ENCODE results near the gene APOA5. TPM values are rescaled to one million over a fixed set of nuclear protein-coding genes. Genes with fewer than 3 reads are reported as not detected.

APOA5 gene
- total and polyA plus RNA-seq, 9 of the 15 experiments (the other 6 are each of a cell fraction or from before 2014, with no cell fraction given), result not detected

- FAIRE-seq, result no peak
- 0 out of 4 replicates have a peak within 1 kb of the TSS, but pooled peaks of 1 of the 2 experiments have one; percentile 20 for H3K9ac ChIP-seq (ENCODE audit: insufficient read depth in 1 of 2, low read depth in 2 of 2, low read length in 2 of 2)
- H3K36me3 ChIP-seq (ENCODE audit: control insufficient read depth, insufficient read depth, low read length), result no peaks in the 10 kb centered on the region
- POLR2A ChIA-PET, result interaction anchor here (0.9 to 1.5 kb wide), 3 partner anchors 10 to 259 kb away, joined by 3 to 7 read pairs (median 4); no protein-coding TSS in a partner anchor
- peak within 1 kb of the TSS; percentile 36; the same call in 1 of the 2 replicates for H2AFZ ChIP-seq (ENCODE audit: low read depth, low read length)
- H3K9me3 ChIP-seq (replicated peaks; ENCODE audit: control insufficient read depth, insufficient read depth, low read depth, low read length), result no peaks in the 10 kb centered on the region
- H3K27ac ChIP-seq (ENCODE audit: extremely low read depth, low read depth, low read length), result no peak within 1 kb of the TSS
- no peaks in the 10 kb centered on the region for H3K9me1 ChIP-seq (ENCODE audit: control insufficient read depth, insufficient read depth, low read length)
- no peak within 1 kb of the TSS for H3K4me3 ChIP-seq
- DNase-seq (ENCODE audit: extremely low read depth in 1 of 4, low spot score in 3 of 4), result no peak
- CTCF ChIA-PET (ENCODE audit: low intra/inter-chr PET ratio), result no interaction called here
- WGBS (ENCODE audit: insufficient coverage, low coverage, missing lambda C conversion rate), result 33% methylated on average over 12 of the region's 19 CpGs
- peaks cover 0 to 4% of the 10 kb centered on the region in 2 experiments; a peak in 1 of 5 replicates for H3K27me3 ChIP-seq (ENCODE audit: control insufficient read depth in 2 of 2, insufficient read depth in 2 of 2, low read length in 2 of 2)
- in situ Hi-C loops (cut with MboI), result no loop called here
- BruUV-seq (replicated peaks), result no TSS peak
- no peak within 1 kb of the TSS for H3K4me2 ChIP-seq (ENCODE audit: insufficient read depth, low read length)
- no peak for ATAC-seq
- no peaks in the 10 kb centered on the region for H4K20me1 ChIP-seq (replicated peaks; ENCODE audit: control insufficient read depth, insufficient read depth, low read length)
- no peaks in the 10 kb centered on the region for H3K79me2 ChIP-seq (ENCODE audit: control insufficient read depth, insufficient read depth, low read length)
- 0 out of 6 replicates have a peak, but pooled peaks of 1 of the 3 experiments have one; percentile 2 for TF ChIP-seq CTCF (IDR thresholded peaks at IDR 0.05 in 2 of 3, conservative IDR thresholded peaks at IDR 0.05 in 1 of 3; ENCODE audit: insufficient read depth in 2 of 3, low read depth in 1 of 3, low read length in 3 of 3)
- no peak for TF ChIP-seq SMARCE1 (IDR thresholded peaks at IDR 0.05)
- no peak for TF ChIP-seq ZNF143 (CRISPR knock-in tag; IDR thresholded peaks at IDR 0.05)
- TF ChIP-seq CBX8 (IDR thresholded peaks at IDR 0.05; ENCODE audit: borderline replicate concordance, extremely low read depth, low read depth, low read length, poor library complexity, severe bottlenecking), result no peak
- TF ChIP-seq CBX1 (IDR thresholded peaks at IDR 0.05; ENCODE audit: low read depth), result no peak
- peaks cover 15 to 32% of the 10 kb centered on the region in 2 experiments; a peak in 4 of 5 replicates for H3K4me1 ChIP-seq (replicated peaks in 1 of 2; ENCODE audit: control insufficient read depth in 2 of 2, insufficient read depth in 2 of 2, low read length in 2 of 2)
- intact Hi-C loops (cut with micrococcal nuclease), result loop anchor here (10.0 kb wide), 1 partner anchor 103 kb away; no protein-coding TSS in a partner anchor
Measured at GRCh38 chr11:116837231-116838091, 45.8 kb upstream of the APOA5 start, which contains the start of gene APOA1. TSS of gene APOA1 (minus strand) at chr11:116837622. CDS start at chr11:116837387, 235 bp downstream.

All from K562 (cell line).